GF-D8 (cell line): Measurements from ENCODE around the gene CARD19.

Experiments
- DNase-seq: peaks from one replicate; lab custom pipeline; 2025; lab: John Stamatoyannopoulos, UW

CARD19 gene

GRCh38 chr9:93120846-93121315, 24.9 kb downstream of the CARD19 start:
- no peak for DNase-seq

GRCh38 chr9:93121316-93122241, 25.6 kb downstream of the CARD19 start:
- DNase-seq = no peak

- DNase-seq = no peak
Measured at GRCh38 chr9:93122721-93123221, 26.8 kb downstream of the CARD19 start.

GRCh38 chr9:93123561-93124283, 27.7 kb downstream of the CARD19 start:
- no peak for DNase-seq

- no peak for DNase-seq
Measured at GRCh38 chr9:93124793-93125192, 28.8 kb downstream of the CARD19 start.

GRCh38 chr9:93125331-93125894, 29.4 kb downstream of the CARD19 start:
- no peak for DNase-seq

GRCh38 chr9:93126151-93126781, 30.2 kb downstream of the CARD19 start:
- no peak for DNase-seq

GRCh38 chr9:93126825-93127368, 30.9 kb downstream of the CARD19 start:
- DNase-seq = no peak

- DNase-seq = no peak
Measured at GRCh38 chr9:93127395-93127911, 31.4 kb downstream of the CARD19 start.

GRCh38 chr9:93128011-93128714, 32.1 kb downstream of the CARD19 start:
- DNase-seq = no peak

GRCh38 chr9:93128715-93129224, 32.8 kb downstream of the CARD19 start:
- DNase-seq = no peak

- no peak for DNase-seq
Measured at GRCh38 chr9:93129286-93129685, 33.3 kb downstream of the CARD19 start.

- DNase-seq = no peak
Measured at GRCh38 chr9:93129691-93130500, 33.9 kb downstream of the CARD19 start.

GRCh38 chr9:93130861-93131481, 35.0 kb downstream of the CARD19 start:
- no peak for DNase-seq

- no peak for DNase-seq
Measured at GRCh38 chr9:93131599-93132286, 35.7 kb downstream of the CARD19 start.

GRCh38 chr9:93132287-93132927, 36.4 kb downstream of the CARD19 start:
- no peak for DNase-seq

GRCh38 chr9:93132946-93133680, 37.1 kb downstream of the CARD19 start:
- DNase-seq = no peak

- DNase-seq = peak; percentile 63
Measured at GRCh38 chr9:93133681-93134014, 37.6 kb downstream of the CARD19 start.
